ENCODE results near the gene SLF2.

SLF2 gene

DNA sequence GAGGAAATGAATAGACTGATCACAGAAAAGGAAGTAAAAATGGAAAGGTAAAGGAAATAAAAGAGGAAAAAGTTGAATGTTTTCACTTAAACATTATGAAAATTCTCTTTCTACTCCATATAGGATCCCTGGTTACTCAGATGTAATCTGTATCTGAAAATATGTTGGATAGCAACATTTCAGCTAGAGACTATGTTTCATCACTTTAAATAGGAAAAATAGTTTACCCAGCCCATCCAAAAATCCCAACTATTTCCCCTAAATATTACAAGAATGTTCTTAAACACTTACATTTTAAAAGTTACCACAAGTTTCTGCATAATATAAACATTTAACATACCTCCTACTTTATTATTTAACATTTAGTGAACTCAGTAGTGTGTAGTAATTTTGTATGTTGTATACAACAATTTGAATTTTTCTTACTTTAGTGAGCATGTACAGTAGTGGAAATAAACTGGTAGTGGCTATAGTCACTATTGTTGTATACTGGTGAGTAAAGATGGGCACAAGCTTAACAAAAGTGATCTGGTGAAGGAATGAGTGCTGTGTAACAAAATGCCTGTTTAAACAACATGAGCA is 27.1 kb downstream of the SLF2 start:
- H3K27ac ChIP-seq (ENCODE audit: low read length): no peak overlapping the region
- no peak overlapping the region for H3K9ac ChIP-seq (ENCODE audit: low read length)
- H3K27me3 ChIP-seq (replicated peaks; ENCODE audit: insufficient read depth, low read length): no peaks in the 10 kb centered on the region
- no peak for TF ChIP-seq CTCF (IDR thresholded peaks at IDR 0.05; ENCODE audit: low read length)
- TF ChIP-seq EZH2 (optimal IDR thresholded peaks at IDR 0.05; ENCODE audit: low read depth, low read length): no peak
- TF ChIP-seq EZH2phosphoT487 (IDR thresholded peaks at IDR 0.05; ENCODE audit: low read length): no peak
- no peaks in the 10 kb centered on the region for H3K36me3 ChIP-seq (replicated peaks; ENCODE audit: insufficient read depth, low read length)
- H3K4me2 ChIP-seq (ENCODE audit: low read depth, low read length): no peak overlapping the region
- no peak overlapping the region for H2AFZ ChIP-seq (ENCODE audit: low read length)
- H3K79me2 ChIP-seq (ENCODE audit: low read length): no peaks in the 10 kb centered on the region
- H3K4me3 ChIP-seq (ENCODE audit: low read length): no peak overlapping the region
- no peaks in the 10 kb centered on the region for H3K9me2 ChIP-seq (replicated peaks; ENCODE audit: insufficient read depth, low read length)
- no peak for DNase-seq
- H3K9me3 ChIP-seq (replicated peaks; ENCODE audit: insufficient read depth, low read length): no peaks in the 10 kb centered on the region
- H4K20me1 ChIP-seq (ENCODE audit: insufficient read depth, low read length): no peaks in the 10 kb centered on the region
- H3K4me1 ChIP-seq (ENCODE audit: low read length): no peaks in the 10 kb centered on the region
- H3F3A ChIP-seq (ENCODE audit: insufficient read depth, low read length): no peaks in the 10 kb centered on the region

- no peaks in the 10 kb centered on the region for H3K9me2 ChIP-seq (replicated peaks; ENCODE audit: insufficient read depth, low read length)
- no peak for DNase-seq
- no peaks in the 10 kb centered on the region for H4K20me1 ChIP-seq (ENCODE audit: insufficient read depth, low read length)
- no peaks in the 10 kb centered on the region for H3K9me3 ChIP-seq (replicated peaks; ENCODE audit: insufficient read depth, low read length)
- TF ChIP-seq EZH2phosphoT487 (IDR thresholded peaks at IDR 0.05; ENCODE audit: low read length): no peak
- no peak for TF ChIP-seq CTCF (IDR thresholded peaks at IDR 0.05; ENCODE audit: low read length)
- TF ChIP-seq EZH2 (optimal IDR thresholded peaks at IDR 0.05; ENCODE audit: low read depth, low read length): no peak
- H2AFZ ChIP-seq (ENCODE audit: low read length): no peak overlapping the region
- H3K4me2 ChIP-seq (ENCODE audit: low read depth, low read length): no peak overlapping the region
- H3K9ac ChIP-seq (ENCODE audit: low read length): no peak overlapping the region
- H3K4me1 ChIP-seq (ENCODE audit: low read length): no peaks in the 10 kb centered on the region
- H3K27ac ChIP-seq (ENCODE audit: low read length): no peak overlapping the region
- H3K27me3 ChIP-seq (replicated peaks; ENCODE audit: insufficient read depth, low read length): no peaks in the 10 kb centered on the region
- no peaks in the 10 kb centered on the region; the same call in 1 of the 2 replicates for H3K36me3 ChIP-seq (replicated peaks; ENCODE audit: insufficient read depth, low read length)
- no peak overlapping the region for H3K4me3 ChIP-seq (ENCODE audit: low read length)
- H3F3A ChIP-seq (ENCODE audit: insufficient read depth, low read length): no peaks in the 10 kb centered on the region
- H3K79me2 ChIP-seq (ENCODE audit: low read length): no peaks in the 10 kb centered on the region
Observed at GRCh38 chr10:100942229-100942628, 29.5 kb downstream of the SLF2 start.

GRCh38 chr10:100943508-100943907 is 30.7 kb downstream of the SLF2 start:
- H3K9me2 ChIP-seq (replicated peaks; ENCODE audit: insufficient read depth, low read length): no peaks in the 10 kb centered on the region
- no peak for TF ChIP-seq EZH2 (optimal IDR thresholded peaks at IDR 0.05; ENCODE audit: low read depth, low read length)
- TF ChIP-seq CTCF (IDR thresholded peaks at IDR 0.05; ENCODE audit: low read length): no peak
- no peak for TF ChIP-seq EZH2phosphoT487 (IDR thresholded peaks at IDR 0.05; ENCODE audit: low read length)
- no peak for DNase-seq
- no peaks in the 10 kb centered on the region; the same call in 1 of the 2 replicates for H3K36me3 ChIP-seq (replicated peaks; ENCODE audit: insufficient read depth, low read length)
- H2AFZ ChIP-seq (ENCODE audit: low read length): no peak overlapping the region
- no peak overlapping the region for H3K4me3 ChIP-seq (ENCODE audit: low read length)
- H3K27me3 ChIP-seq (replicated peaks; ENCODE audit: insufficient read depth, low read length): no peaks in the 10 kb centered on the region
- no peaks in the 10 kb centered on the region for H3K9me3 ChIP-seq (replicated peaks; ENCODE audit: insufficient read depth, low read length)
- H4K20me1 ChIP-seq (ENCODE audit: insufficient read depth, low read length): no peaks in the 10 kb centered on the region
- H3K9ac ChIP-seq (ENCODE audit: low read length): no peak overlapping the region
- H3F3A ChIP-seq (ENCODE audit: insufficient read depth, low read length): no peaks in the 10 kb centered on the region
- no peaks in the 10 kb centered on the region for H3K79me2 ChIP-seq (ENCODE audit: low read length)
- H3K4me2 ChIP-seq (ENCODE audit: low read depth, low read length): no peak overlapping the region
- no peak overlapping the region for H3K27ac ChIP-seq (ENCODE audit: low read length)
- H3K4me1 ChIP-seq (ENCODE audit: low read length): no peaks in the 10 kb centered on the region
